Right lobe of liver (tissue), 4 donors: ENCODE data around the gene GNB4.

ENCODE experiments used
- CTCF ChIP-seq, 4 donors: fragments of 200-600 bp in 3 of 4; fragments of 450-650 bp in 1 of 4; IDR thresholded peaks; one replicate each; pipeline versions ENCODE4 v1.5.1 to v1.8.0; 2016 to 2022; ENCODE audit warnings: antibody characterized with exemption in 4 of 4, mild to moderate bottlenecking in 2 of 4
- POLR2A ChIP-seq: fragments of 450-650 bp; IDR thresholded peaks from one replicate; pipeline ENCODE4 v1.6.1; 2017; ENCODE audit warnings: antibody characterized with exemption, mild to moderate bottlenecking
- donor health status: DM: no; HTN: no; CAD: no.
- donor health status: DM: no; HTN: no; CAD: no.
- donor health status: DM: no; HTN: yes; CAD: no.

GRCh38 chr3:179460260-179460659, 9.0 kb upstream of the GNB4 start:
- TF ChIP-seq POLR2A (no peak), CTCF (IDR thresholded peaks at IDR 0.05) (no peak)
